Measurements from ENCODE around the gene PCSK2.

- TF ChIP-seq POLR2A (IDR thresholded peaks at IDR 0.05) (no peak), CTCF (IDR thresholded peaks at IDR 0.05 in 8 of 11, conservative IDR thresholded peaks at IDR 0.05 in 3 of 11) (no peak)
Measured at GRCh38 chr20:17443131-17443858, 216.5 kb downstream of the PCSK2 start.

All from spleen (tissue), 7 donors.